GM10266 (cell line): ENCODE results near the gene MSL1.

Experiments used
- DNase-seq: peaks from one replicate; pipeline ENCODE4 v3.0.0; 2012; ENCODE audit errors: extremely low spot score
- CTCF ChIP-seq: IDR thresholded peaks from 2 replicates; pipeline ENCODE4 v1.5.1; 2012; ENCODE audit warnings: mild to moderate bottlenecking, low read depth; ENCODE audit not compliant: control insufficient read depth, insufficient read depth; ENCODE audit errors: missing control alignments

The MSL1 gene

GRCh38 chr17:40087049-40087794, 34.5 kb upstream of the MSL1 start:
- no peak for TF ChIP-seq CTCF
- no peak for DNase-seq

GRCh38 chr17:40087903-40088718, 33.7 kb upstream of the MSL1 start:
- TF ChIP-seq CTCF, result no peak
- no peak for DNase-seq

- DNase-seq, result no peak
Observed at GRCh38 chr17:40089077-40089895, 32.5 kb upstream of the MSL1 start.

GRCh38 chr17:40090237-40091119, 31.3 kb upstream of the MSL1 start:
- DNase-seq, result no peak
- no peak for TF ChIP-seq CTCF

More at GRCh38 chr17:40089077-40089895, 32.5 kb upstream of the MSL1 start:
- TF ChIP-seq CTCF, result no peak

- TF ChIP-seq CTCF, result no peak
- DNase-seq, result no peak
Observed at GRCh38 chr17:40091691-40092397, 29.9 kb upstream of the MSL1 start.

- no peak for TF ChIP-seq CTCF
- no peak for DNase-seq
Observed at GRCh38 chr17:40092581-40092980, 29.2 kb upstream of the MSL1 start.
